Ovary (tissue), 9 donors: ENCODE results near the gene FIGN. TPM values are rescaled to one million over a fixed set of nuclear protein-coding genes. Genes with fewer than 3 reads are reported as not detected.

Source experiments
- DNase-seq, 5 donors: peaks; one replicate each; pipeline ENCODE4 v3.0.0-alpha.2; 2019 to 2020
- H3K27ac ChIP-seq, 2 donors: fragments of 200-600 bp; one replicate each; pipeline versions ENCODE4 v1.5.1 to v1.8.0; 2019 to 2022
- H3K27me3 ChIP-seq: fragments of 200-600 bp; one replicate; pipeline ENCODE4 v1.8.0; 2022
- H3K36me3 ChIP-seq: fragments of 200-600 bp; sonication (generic); one replicate; pipeline ENCODE4 v1.5.1; 2019
- H3K4me1 ChIP-seq: one replicate; pipeline ENCODE4 v1.8.1; 2013; ENCODE audit warnings: mild to moderate bottlenecking, moderate library complexity; ENCODE audit not compliant: insufficient read depth
- H3K4me3 ChIP-seq: fragments of 200-600 bp; sonication (generic); one replicate; pipeline ENCODE4 v1.5.1; 2017
- H3K9me3 ChIP-seq, 2 donors: fragments of 200-600 bp in 1 of 2; sonication (generic) in 1 of 2; one replicate each; pipeline versions ENCODE4 v1.5.1 to v1.8.1; 2013 to 2019; ENCODE audit warnings: mild to moderate bottlenecking in 1 of 2, moderate library complexity in 1 of 2
- CTCF ChIP-seq, 3 donors: fragments of 450-650 bp in 2 of 3; fragments of 200-600 bp in 1 of 3; IDR thresholded peaks; one replicate each; pipeline versions ENCODE4 v1.5.1 to v1.8.0; 2016 to 2022; ENCODE audit warnings: antibody characterized with exemption in 3 of 3, mild to moderate bottlenecking in 1 of 3
- EP300 ChIP-seq: sonication (generic); formaldehyde crosslinking; IDR thresholded peaks from one replicate; pipeline ENCODE4 v1.6.1; 2017; ENCODE audit warnings: antibody characterized with exemption
- POLR2A ChIP-seq: fragments of 450-650 bp; IDR thresholded peaks from one replicate; pipeline ENCODE4 v1.6.1; 2017; ENCODE audit warnings: antibody characterized with exemption, mild to moderate bottlenecking, moderate library complexity
- WGBS, 3 donors: extraction: QIAGEN DNeasy Blood & Tissue Kit in 1 of 3; methylation state at CpG; one replicate each; pipeline versions ENCODE4 v1.1.5 to v1.1.7; 2013 to 2017; 5-methylcytosine and 5-hydroxymethylcytosine counted together
- intact Hi-C, 4 donors: fragments of 100-400 bp; cut with DNase I; formaldehyde crosslinking; loops; one replicate each; pipeline versions ENCODE4 v1.11.0 to v1.15.1; 2022 to 2023
- polyA plus RNA-seq, 2 donors: library from polyadenylated mRNA; stranded (reverse); fragments of 200-250 nt in 1 of 2; fragments of 350-450 nt in 1 of 2; fragmentation: Illumina TruSeq in 1 of 2; extraction: RNeasy Lipid Tissue Mini Kit (QIAGEN cat#74804) in 1 of 2; gene quantifications; one replicate each; pipeline ENCODE4 v1.2.3, GENCODE V29; 2013 to 2014
- total RNA-seq, 7 donors: library from RNA; depleted of rRNA in 2 of 7; stranded (reverse); fragments of >200 nt in 2 of 7; fragmentation: NEBNext Ultra II Directional in 3 of 7; extraction: Animal tissue kit (Norgen Biotek cat#: 25700) in 3 of 7; gene quantifications; one replicate each; pipeline versions ENCODE4 v1.1.0 to v1.2.4, GENCODE V29; 2016 to 2023
- donor health status: DM: no; HTN: no; CAD: no; lungs with moderate emphysema.
- donor health status: DM: no; HTN: no; CAD: no.
- donor health status: Bipolar disorder and iron deficiency.
- donor health status: DM: yes; HTN: yes; CAD: no.
- donor health status: DM: no; HTN: no; CAD: no.
- donor health status: DM: yes; HTN: yes; CAD: no.

Gene FIGN
- total and polyA plus RNA-seq, 9 donors = 2.4 to 15.5 (median 8.9) TPM

GRCh38 chr2:163756588-163756987 is 20.8 kb upstream of the FIGN start:
- TF ChIP-seq POLR2A (no peak), EP300 (no peak), CTCF (IDR thresholded peaks at IDR 0.05) (no peak)
- Histone ChIP-seq H3K4me1 (no peaks in the 10 kb centered on the region), H3K27me3 (no peaks in the 10 kb centered on the region), H3K36me3 (no peaks in the 10 kb centered on the region), H3K4me3 (no peak overlapping the region), H3K27ac (no peak overlapping the region), H3K9me3 (no peaks in the 10 kb centered on the region)
- 71 to 82% (median 80%) methylated on average over 4 of the region's 4 CpGs for WGBS, 3 donors
- no peak for DNase-seq
- intact Hi-C loops = no loop called here

- intact Hi-C loops = no loop called here
- H3K27ac ChIP-seq = no peak overlapping the region
- no peaks in the 10 kb centered on the region for H3K4me1 ChIP-seq
- TF ChIP-seq EP300 (no peak), CTCF (IDR thresholded peaks at IDR 0.05) (no peak), POLR2A (no peak)
- H3K36me3 ChIP-seq = no peaks in the 10 kb centered on the region
- H3K9me3 ChIP-seq = no peaks in the 10 kb centered on the region
- no peak for DNase-seq
- no peak overlapping the region for H3K4me3 ChIP-seq
- WGBS, 3 donors = 90 to 92% (median 91%) methylated on average over 2 of the region's 2 CpGs
- H3K27me3 ChIP-seq = no peaks in the 10 kb centered on the region
Measured at GRCh38 chr2:163755366-163755765, 19.6 kb upstream of the FIGN start.

GRCh38 chr2:163753726-163754125 is 17.9 kb upstream of the FIGN start:
- H3K4me1 ChIP-seq = no peaks in the 10 kb centered on the region
- H3K9me3 ChIP-seq = no peaks in the 10 kb centered on the region
- no peak overlapping the region for H3K27ac ChIP-seq
- H3K4me3 ChIP-seq = no peak overlapping the region
- intact Hi-C loops = no loop called here
- DNase-seq = no peak
- TF ChIP-seq EP300 = no peak
- no peak for TF ChIP-seq CTCF (IDR thresholded peaks at IDR 0.05)
- TF ChIP-seq POLR2A = no peak
- H3K27me3 ChIP-seq = no peaks in the 10 kb centered on the region
- no peaks in the 10 kb centered on the region for H3K36me3 ChIP-seq
- 9 to 11% (median 10%) methylated on average over 2 of the region's 2 CpGs for WGBS, 3 donors

- intact Hi-C loops = no loop called here
- H3K27ac ChIP-seq = no peak overlapping the region
- 89 to 94% (median 93%) methylated on average over 5 of the region's 5 CpGs for WGBS, 3 donors
Measured at GRCh38 chr2:163752267-163752666, 16.5 kb upstream of the FIGN start.

More at GRCh38 chr2:163752267-163752666, 16.5 kb upstream of the FIGN start:
- Histone ChIP-seq H3K27me3 (no peaks in the 10 kb centered on the region), H3K4me3 (no peak overlapping the region), H3K4me1 (no peaks in the 10 kb centered on the region), H3K36me3 (no peaks in the 10 kb centered on the region), H3K9me3 (no peaks in the 10 kb centered on the region)
- no peak for TF ChIP-seq EP300
- no peak for TF ChIP-seq POLR2A
- no peak for TF ChIP-seq CTCF (IDR thresholded peaks at IDR 0.05)
- no peak for DNase-seq
